Right atrium auricular region (tissue), 2 donors: ENCODE measurements around the gene TRMT2B. TPM values are rescaled to one million over a fixed set of nuclear protein-coding genes. Genes with fewer than 3 reads are reported as not detected.

Experiments used
- DNase-seq: peaks from one replicate; pipeline ENCODE4 v3.0.0-alpha.2; 2019; ENCODE audit warnings: low spot score
- H3K27ac ChIP-seq, 2 donors: fragments of 200-600 bp; sonication (generic); 1 replicate in 1 of 2; 2 replicates in 1 of 2; pipeline ENCODE4 v1.5.1; 2016 to 2019
- H3K27me3 ChIP-seq, 2 donors: fragments of 200-600 bp; sonication (generic); one replicate each; pipeline versions ENCODE4 v1.5.1 to v1.6.0; 2017 to 2019
- H3K36me3 ChIP-seq: fragments of 200-600 bp; sonication (generic); one replicate; pipeline ENCODE4 v1.5.1; 2016
- H3K4me1 ChIP-seq, 2 donors: fragments of 200-600 bp; sonication (generic); one replicate each; pipeline versions ENCODE4 v1.5.1 to v1.6.0; 2017 to 2019
- H3K4me3 ChIP-seq, 2 donors: fragments of 200-600 bp; sonication (generic); 1 replicate in 1 of 2; 2 replicates in 1 of 2; pipeline ENCODE4 v1.5.1; 2017 to 2019; ENCODE audit warnings: mild to moderate bottlenecking in 1 of 2, moderate library complexity in 1 of 2
- H3K9me3 ChIP-seq, 2 donors: fragments of 200-600 bp; sonication (generic); one replicate each; pipeline ENCODE4 v1.5.1; 2019
- CTCF ChIP-seq, 2 donors: fragments of 200-600 bp; sonication (generic); IDR thresholded peaks; one replicate each; pipeline ENCODE4 v1.5.1; 2019; ENCODE audit warnings: antibody characterized with exemption in 2 of 2
- total RNA-seq, 2 donors: library from RNA; depleted of rRNA; stranded (reverse); fragments of >200 nt; gene quantifications; one replicate each; pipeline ENCODE4 v1.1.0, GENCODE V29; 2016

TRMT2B gene
- total RNA-seq, 2 donors from 2014 or later: 14.0 to 19.1 TPM

DNA sequence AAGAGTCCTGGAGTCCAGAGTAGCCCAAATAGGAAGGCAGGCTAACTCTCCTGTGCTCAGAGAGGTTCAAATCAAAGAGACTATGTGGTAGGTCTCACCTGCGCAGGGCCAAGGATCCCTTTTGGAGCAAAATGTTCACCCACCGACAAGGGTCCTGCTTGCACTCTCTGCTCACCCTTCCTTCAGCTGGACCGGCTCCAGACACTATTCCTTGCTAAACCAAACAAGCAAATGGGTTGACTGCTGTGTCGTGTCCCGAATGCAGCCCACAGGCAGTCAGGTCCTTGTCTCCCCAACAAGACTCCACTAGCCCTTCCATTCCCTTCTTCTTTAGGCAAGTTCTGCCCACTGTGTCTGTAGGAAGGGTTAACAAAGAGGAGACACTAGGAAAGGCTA is 760 bp downstream of the TRMT2B start:
- TF ChIP-seq CTCF (IDR thresholded peaks at IDR 0.05): no peak
- DNase-seq: no peak

DNA sequence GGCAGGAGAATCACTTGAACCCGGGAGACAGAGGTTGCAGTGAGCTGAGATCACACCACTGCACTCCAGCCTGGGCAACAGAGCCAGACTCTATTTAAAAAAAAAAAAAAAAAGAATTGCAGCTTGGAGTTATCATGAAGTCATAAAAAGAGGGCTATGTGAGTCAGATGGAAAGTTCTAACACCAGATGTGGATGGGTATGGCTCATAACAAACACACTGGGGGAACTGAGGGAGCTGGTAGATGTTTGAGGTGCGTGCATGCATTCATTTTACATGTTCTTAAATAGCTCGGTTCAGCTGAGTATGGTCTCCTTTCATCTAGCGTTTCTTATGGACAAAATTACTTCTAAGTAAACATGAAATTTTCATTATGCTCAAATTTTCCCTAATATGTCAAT is 11.7 kb downstream of the TRMT2B start:
- no peak for TF ChIP-seq CTCF (IDR thresholded peaks at IDR 0.05)
- no peak overlapping the region for H3K4me3 ChIP-seq
- H3K27me3 ChIP-seq: no peaks in the 10 kb centered on the region
- no peaks in the 10 kb centered on the region for H3K36me3 ChIP-seq
- no peaks in the 10 kb centered on the region for H3K9me3 ChIP-seq
- no peaks in the 10 kb centered on the region for H3K4me1 ChIP-seq
- H3K27ac ChIP-seq: no peak overlapping the region
- no peak for DNase-seq

More for the DNA sequence above, 760 bp downstream of the TRMT2B start:
- H3K27ac ChIP-seq: peak overlapping the region; percentile 78 to 89
- no peaks in the 10 kb centered on the region for H3K4me1 ChIP-seq
- H3K9me3 ChIP-seq: no peaks in the 10 kb centered on the region
- no peaks in the 10 kb centered on the region for H3K36me3 ChIP-seq
- H3K4me3 ChIP-seq: peak overlapping the region; percentile 57 to 63
- no peaks in the 10 kb centered on the region for H3K27me3 ChIP-seq

DNA sequence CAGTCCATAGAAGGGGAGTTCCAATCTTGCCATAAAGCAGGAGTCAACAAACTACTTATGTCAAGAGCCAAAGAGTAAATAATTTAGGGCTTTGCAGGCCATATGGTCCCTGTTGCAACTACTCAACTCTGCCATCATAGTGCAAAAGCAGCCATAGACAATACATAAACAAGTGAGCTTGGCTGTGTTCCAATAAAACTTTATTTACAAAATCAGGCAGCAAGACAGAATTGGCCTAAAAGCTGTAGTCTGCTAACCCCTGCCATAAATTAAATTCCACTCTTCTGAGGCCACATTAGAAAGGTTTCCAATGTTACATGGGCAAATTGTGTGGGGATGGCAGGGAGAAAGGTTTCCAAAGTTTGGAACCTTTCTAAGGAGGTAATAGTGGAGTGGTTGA is 14.7 kb downstream of the TRMT2B start:
- H3K4me3 ChIP-seq: no peak overlapping the region
- DNase-seq: no peak
- no peak for TF ChIP-seq CTCF (IDR thresholded peaks at IDR 0.05)
- no peaks in the 10 kb centered on the region for H3K36me3 ChIP-seq
- no peaks in the 10 kb centered on the region for H3K27me3 ChIP-seq
- no peaks in the 10 kb centered on the region for H3K9me3 ChIP-seq
- no peak overlapping the region for H3K27ac ChIP-seq
- H3K4me1 ChIP-seq: no peaks in the 10 kb centered on the region

DNA sequence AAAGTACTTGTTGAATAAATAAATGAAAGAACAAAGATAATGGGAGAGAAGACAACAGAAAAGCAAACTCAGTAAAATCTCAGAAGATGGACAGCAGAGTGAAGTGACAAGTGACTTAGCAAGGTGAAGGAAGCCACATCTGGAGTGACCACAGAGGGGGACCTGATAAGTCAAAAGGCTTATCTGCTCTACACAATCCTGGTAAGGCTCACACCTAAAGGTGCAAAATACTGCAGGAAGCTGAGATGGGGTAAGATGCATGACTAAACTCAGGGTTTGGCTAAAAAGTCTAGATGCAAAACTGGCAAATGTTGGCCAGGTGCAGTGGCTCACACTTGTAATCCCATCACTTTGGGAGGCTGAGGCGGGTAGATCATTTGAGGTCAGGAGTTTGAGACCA is 22.2 kb downstream of the TRMT2B start:
- H3K27ac ChIP-seq: no peak overlapping the region
- DNase-seq: no peak
- no peaks in the 10 kb centered on the region for H3K36me3 ChIP-seq
- H3K27me3 ChIP-seq: no peaks in the 10 kb centered on the region
- no peak overlapping the region for H3K4me3 ChIP-seq
- TF ChIP-seq CTCF (IDR thresholded peaks at IDR 0.05): no peak
- no peaks in the 10 kb centered on the region for H3K9me3 ChIP-seq
- H3K4me1 ChIP-seq: no peaks in the 10 kb centered on the region

DNA sequence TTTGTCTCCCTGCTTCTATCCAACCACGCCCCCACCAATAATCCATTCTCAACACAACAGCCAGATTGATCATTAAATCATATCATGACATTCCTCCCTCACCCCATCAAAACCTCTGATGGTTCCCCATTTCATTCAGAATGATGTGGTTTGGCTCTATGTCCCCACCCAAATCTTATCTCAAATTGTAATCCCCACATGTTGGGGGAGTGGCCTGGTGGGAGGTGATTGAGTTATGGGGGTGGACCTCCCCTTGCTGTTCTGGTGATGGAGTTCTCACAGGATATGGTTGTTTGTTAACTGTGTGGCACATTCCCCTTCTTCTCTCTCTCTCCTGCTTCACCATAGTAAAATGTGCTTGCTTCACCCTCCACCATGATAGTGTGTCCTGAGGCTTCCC is 23.3 kb downstream of the TRMT2B start:
- H3K4me1 ChIP-seq: no peaks in the 10 kb centered on the region
- H3K9me3 ChIP-seq: no peaks in the 10 kb centered on the region
- H3K27ac ChIP-seq: no peak overlapping the region
- no peaks in the 10 kb centered on the region for H3K27me3 ChIP-seq
- TF ChIP-seq CTCF (IDR thresholded peaks at IDR 0.05): no peak
- H3K36me3 ChIP-seq: no peaks in the 10 kb centered on the region
- no peak for DNase-seq
- H3K4me3 ChIP-seq: no peak overlapping the region

DNA sequence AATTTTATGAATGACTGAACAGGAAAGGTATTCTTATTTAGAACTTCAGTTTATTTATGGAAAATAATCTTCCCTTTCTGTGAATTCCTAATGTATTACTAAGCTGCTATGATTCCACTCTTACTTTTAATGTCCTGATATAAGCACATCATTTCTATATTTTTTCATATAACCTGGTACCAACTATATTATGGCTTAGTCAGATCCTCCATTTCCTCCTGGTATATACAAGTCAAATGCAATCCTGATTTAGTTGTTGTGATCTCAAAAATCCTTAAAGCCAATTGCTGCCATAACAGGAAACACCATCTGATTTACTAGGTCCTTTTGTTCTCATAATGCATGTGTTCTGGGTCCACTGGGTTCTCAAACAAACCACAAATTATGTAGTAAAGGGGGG is 26.8 kb downstream of the TRMT2B start:
- no peak for TF ChIP-seq CTCF (IDR thresholded peaks at IDR 0.05)
- Histone ChIP-seq H3K4me3 (no peak overlapping the region), H3K27ac (no peak overlapping the region), H3K9me3 (no peaks in the 10 kb centered on the region), H3K27me3 (no peaks in the 10 kb centered on the region), H3K4me1 (no peaks in the 10 kb centered on the region), H3K36me3 (peaks cover 3% of the 10 kb centered on the region)
- no peak for DNase-seq
